Thyroid gland (tissue), 4 donors: ENCODE measurements around the gene SPACDR.

ENCODE experiments used
- POLR2A ChIP-seq, 2 donors: fragments of 450-650 bp; IDR thresholded peaks; one replicate each; pipeline ENCODE4 v1.6.1; 2017; ENCODE audit warnings: antibody characterized with exemption in 2 of 2, mild to moderate bottlenecking in 2 of 2, moderate library complexity in 1 of 2
- TF ChIP-seq, protein P1 (sequence below), 6 experiments: fragments of 200-600 bp in 3 of 6; fragments of 450-650 bp in 3 of 6; sonication (generic) in 3 of 6; IDR thresholded peaks; one replicate each; pipeline ENCODE4 v1.5.1; 2016 to 2019; ENCODE audit warnings: antibody characterized with exemption in 6 of 6, mild to moderate bottlenecking in 2 of 6, inconsistent platforms in 1 of 6, moderate library complexity in 1 of 6

DNA sequence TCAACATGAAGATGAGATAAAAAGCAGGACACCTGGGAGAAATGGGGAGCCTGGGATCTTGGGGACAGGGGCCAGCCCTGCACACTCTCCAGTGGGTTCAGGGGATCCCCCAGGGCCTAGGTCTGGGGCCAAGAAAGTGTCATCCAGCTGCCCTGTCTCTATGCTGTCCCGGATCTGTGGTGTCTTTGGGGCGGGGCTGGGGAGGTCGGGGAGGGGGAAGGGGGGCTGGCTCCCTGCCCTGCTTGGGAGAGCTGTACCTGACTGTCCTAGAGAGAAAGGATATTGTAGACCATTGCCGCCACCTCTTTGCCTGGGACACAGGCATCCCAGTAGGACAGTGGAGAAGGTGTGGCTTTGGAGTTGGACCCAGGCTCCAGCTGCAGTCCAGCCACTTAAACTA lies 7.0 kb upstream of the SPACDR start:
- TF ChIP-seq POLR2A (IDR thresholded peaks at IDR 0.05) = no peak
- TF ChIP-seq, protein P1, sequence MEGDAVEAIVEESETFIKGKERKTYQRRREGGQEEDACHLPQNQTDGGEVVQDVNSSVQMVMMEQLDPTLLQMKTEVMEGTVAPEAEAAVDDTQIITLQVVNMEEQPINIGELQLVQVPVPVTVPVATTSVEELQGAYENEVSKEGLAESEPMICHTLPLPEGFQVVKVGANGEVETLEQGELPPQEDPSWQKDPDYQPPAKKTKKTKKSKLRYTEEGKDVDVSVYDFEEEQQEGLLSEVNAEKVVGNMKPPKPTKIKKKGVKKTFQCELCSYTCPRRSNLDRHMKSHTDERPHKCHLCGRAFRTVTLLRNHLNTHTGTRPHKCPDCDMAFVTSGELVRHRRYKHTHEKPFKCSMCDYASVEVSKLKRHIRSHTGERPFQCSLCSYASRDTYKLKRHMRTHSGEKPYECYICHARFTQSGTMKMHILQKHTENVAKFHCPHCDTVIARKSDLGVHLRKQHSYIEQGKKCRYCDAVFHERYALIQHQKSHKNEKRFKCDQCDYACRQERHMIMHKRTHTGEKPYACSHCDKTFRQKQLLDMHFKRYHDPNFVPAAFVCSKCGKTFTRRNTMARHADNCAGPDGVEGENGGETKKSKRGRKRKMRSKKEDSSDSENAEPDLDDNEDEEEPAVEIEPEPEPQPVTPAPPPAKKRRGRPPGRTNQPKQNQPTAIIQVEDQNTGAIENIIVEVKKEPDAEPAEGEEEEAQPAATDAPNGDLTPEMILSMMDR (IDR thresholded peaks at IDR 0.05) = no peak
